ENCODE results near the gene SNCG.
"Not testable (repeated sequence)": the region's sequence is repeated elsewhere in the genome, so short reads cannot be mapped to it uniquely, and the experiment has no call there.

SNCG gene

GRCh38 chr10:86945361-86946212 is 12.8 kb upstream of the SNCG start:
- DNase-seq: no peak

GRCh38 chr10:86946213-86947155 is 11.9 kb upstream of the SNCG start:
- no peak for DNase-seq

DNA sequence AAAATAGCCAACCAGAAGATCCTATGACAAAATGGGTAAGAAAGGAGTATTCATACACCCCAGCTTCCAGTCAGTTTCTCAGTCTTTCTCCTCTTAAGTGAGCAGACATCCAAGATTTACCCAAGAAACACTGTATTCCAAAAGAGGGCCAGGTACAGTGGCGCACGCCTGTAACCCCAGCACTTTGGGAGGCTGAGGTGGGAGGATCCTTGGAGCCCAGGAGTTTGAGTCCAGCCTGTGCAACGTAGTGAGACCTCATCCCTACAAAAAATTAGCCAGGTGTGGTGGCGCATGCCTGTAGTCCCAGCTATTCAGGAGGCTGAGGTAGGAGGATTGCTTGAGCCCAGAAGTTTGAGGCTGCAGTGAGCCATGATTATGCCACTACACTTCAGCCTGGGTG is 10.6 kb upstream of the SNCG start:
- not testable (repeated sequence) for DNase-seq

DNA sequence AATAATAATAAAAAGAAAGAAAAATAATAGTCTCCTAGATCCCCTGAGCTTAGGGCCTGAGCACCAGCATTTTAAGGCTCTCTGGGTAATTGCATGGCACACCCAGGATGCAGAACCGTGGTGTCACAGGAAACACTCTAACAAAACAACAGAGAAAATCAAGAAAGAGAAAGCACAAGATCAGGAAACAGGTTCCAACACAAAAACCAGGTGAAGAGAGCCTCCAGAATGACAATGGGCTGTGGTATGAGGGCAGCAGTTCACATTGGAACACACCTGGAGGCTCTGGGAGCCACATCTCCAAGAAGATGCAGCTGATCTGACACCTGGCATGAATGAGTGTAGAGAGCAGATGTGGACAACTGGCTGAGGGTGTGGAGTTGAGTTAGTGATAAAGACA is 8.1 kb upstream of the SNCG start:
- DNase-seq: no peak

GRCh38 chr10:86951184-86951761 is 7.1 kb upstream of the SNCG start:
- DNase-seq: no peak

DNA sequence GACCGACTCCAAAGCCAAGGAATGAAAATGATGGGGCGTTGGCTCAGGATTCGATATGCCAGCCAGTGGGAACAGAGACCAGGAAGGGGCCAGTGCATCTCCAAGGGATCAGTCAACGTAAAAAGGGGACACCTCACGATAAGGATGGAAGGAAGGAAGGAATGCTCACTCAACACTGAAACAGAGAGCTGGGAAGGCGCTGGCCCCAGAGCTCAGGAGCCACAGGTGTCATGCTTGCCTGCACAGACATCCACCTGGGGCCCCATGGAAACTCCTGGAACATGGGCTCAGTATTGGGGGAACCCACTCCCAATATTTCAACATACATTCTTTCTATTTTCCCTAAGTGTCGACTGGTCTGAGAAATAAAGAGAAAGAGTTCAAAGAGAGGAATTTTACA is 6.3 kb upstream of the SNCG start:
- no peak for DNase-seq

DNA sequence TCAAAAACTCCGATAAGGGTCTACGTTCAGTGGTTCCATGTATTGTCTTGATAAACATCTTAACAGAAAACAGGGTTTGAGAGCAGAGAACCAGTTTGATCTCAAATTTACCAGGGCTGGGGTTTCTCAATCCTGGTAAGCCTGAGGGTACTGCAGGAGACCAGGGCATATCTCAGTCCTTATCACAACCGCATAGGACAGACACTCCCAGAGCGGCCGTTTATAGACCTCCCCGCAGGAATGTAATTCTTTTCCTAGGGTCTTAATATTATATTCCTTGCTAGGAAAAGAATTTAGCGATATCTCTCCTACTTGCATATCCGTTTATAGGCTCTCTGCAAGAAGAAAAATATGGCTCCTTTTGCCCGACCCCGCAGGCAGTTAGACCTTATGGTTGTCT is 5.7 kb upstream of the SNCG start:
- not testable (repeated sequence) for DNase-seq

- no peak for DNase-seq
Measured at GRCh38 chr10:86953747-86954680, 4.4 kb upstream of the SNCG start.

DNA sequence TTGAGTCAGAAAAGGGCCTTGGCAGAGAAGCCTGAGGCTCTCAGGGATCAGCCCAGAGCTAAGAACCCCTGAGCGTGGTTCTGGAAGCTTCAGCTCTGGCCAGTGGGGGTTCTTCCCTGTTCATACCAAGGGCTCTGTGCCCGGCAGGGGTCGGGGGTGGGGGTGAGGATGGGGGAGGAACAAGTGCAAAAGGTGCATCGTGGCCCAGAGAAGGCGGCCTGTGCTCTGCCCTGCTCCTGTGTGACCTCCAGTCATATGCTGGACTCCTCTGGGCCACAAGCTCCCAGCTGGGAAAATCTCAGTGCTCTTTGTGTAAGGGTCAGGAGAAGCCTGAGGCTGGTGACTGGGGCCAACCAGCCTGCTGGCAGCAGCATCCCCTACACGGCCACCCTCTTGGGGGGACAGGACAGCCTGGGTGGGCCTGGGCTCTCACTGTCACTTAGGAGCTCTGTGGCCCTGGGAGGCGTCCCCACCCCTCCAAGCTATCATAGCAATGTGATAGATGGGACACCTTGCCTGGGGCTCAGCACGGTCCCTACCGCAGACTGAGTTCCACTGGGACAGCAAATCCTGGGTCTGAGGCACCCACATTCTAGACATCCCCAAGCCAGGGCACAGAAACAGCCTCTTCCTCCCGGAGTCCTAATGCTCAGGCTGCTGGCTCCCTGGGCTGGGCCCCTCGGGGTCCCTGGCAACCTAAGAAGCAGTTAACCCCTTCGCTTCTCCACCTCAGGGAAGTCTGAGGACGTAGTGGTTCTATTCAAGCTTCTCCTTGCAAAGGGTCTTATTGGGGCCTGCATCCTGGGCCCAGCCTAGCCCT is 3.5 kb upstream of the SNCG start:
- DNase-seq: no peak

GRCh38 chr10:86955501-86956194 is 2.8 kb upstream of the SNCG start:
- no peak for DNase-seq

- DNase-seq: no peak
Measured at GRCh38 chr10:86956195-86956847, 2.1 kb upstream of the SNCG start.

DNA sequence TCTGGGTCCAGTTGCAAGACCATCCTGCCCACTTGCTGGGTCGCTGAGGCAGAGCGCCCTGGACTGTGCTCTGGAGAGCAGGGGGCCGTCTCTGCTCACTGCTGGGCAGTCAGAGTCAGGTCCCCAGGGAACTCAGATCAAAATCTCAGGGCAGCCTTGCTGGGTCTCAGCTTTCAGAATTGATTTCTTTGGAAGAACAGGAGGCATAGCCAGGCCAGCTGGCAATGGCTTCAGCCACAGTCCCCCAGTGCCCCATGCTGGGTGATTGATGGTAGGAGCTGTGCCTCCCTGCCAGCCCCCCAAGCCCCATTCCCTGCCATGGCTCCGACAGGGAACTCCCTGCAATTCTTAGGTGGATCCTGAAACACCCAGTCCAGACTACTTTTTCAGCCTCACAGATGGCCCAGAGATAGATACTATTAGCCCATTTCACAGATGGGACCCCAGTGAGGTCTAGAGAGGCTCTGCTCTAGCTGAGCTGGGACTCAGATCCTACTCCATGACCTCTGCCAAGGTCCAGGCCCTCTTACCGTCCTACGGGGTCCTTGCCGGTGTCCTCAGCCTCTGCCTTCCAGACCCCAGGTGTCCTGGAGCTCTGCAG is 1.5 kb upstream of the SNCG start:
- DNase-seq: no peak

GRCh38 chr10:86957471-86958115 is 806 bp upstream of the SNCG start, which contains the start of gene MMRN2:
Gene MMRN2 (minus strand): TSS chr10:86957615. CDS start chr10:86957541, 74 bp downstream.
- DNase-seq: no peak

GRCh38 chr10:86958901-86959736 is 720 bp downstream of the SNCG start:
- no peak for DNase-seq

GRCh38 chr10:86959737-86960002 is 1.3 kb downstream of the SNCG start:
- no peak for DNase-seq

DNA sequence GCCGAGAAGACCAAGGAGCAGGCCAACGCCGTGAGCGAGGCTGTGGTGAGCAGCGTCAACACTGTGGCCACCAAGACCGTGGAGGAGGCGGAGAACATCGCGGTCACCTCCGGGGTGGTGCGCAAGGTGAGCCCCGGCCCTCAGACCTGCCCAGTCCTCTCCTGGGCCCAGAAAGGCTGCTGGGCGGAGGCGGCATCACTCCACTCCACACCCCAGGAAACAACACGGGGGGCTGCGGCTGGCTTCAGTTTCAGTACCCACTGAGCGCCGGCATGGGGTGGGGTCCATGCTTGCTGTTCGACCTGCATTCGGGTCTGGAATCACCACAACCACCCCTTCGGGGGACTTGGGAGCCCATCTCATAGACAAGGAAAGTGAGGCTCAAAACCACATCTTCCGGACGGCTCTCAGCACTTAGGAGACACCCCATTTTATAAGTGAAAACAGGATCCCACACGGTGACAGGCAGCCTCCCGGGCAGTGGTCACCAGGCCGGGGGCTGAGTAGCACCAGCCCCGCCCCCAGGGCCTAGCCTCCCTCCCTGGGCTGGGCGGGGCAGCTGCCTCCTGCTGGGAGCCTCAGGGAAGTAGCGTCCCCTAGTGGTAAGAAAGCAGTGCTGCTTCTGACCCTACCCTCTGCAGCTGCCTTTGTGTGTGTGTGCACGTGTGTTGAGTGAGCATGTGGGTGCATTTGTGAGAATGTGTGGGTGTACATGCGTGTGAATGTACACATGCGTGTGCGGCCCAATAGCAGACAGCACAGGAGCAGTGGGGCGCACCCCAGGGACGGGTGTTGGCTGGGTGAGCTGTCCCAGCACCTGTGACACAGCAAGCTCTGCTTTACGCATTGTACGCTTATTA is 1.8 kb downstream of the SNCG start:
- no peak for DNase-seq

DNA sequence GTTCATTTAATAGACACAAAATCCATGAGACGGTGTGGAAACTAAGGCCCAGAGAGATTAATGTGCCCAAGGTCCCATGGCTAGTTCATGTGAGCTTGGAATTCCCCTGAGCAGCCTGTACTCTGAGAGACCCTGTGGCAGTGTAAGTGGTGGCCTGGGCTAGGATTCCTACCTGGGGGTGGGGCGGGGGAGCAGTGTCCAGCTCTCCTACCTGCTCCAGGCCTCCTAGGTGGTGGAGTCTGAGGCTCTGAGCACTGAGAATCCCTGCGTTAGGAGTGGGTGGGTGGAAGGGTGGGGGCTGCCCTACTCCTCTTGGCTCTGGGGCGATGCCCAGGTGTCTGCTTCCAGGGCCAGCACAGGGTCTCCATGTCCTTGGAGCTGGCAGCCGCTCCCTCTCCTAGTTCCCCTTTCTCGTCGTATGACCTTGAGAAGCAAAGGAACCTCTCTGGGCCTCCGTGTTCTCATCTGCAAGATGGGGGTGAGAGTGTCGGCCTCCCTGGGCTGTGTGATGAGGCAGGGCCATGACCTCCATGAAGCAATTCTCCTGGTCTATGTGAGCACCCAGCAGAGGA is 2.5 kb downstream of the SNCG start:
- no peak for DNase-seq
